WTC11 (cell line): ENCODE results near the gene PIK3R2.

Experiments
- TCF7 ChIP-seq: sonication (generic); formaldehyde crosslinking; IDR thresholded peaks from 2 replicates; pipeline ENCODE4 v1.8.0; 2022; ENCODE audit warnings: mild to moderate bottlenecking, low read depth, missing genetic modification reagents, moderate library complexity
- TF ChIP-seq, protein P1 (sequence below): fragments of 200-600 bp; IDR thresholded peaks from 2 replicates; pipeline ENCODE4 v1.8.0; 2022; ENCODE audit warnings: antibody characterized with exemption
- TF ChIP-seq, protein P2 (sequence below): sonication (generic); formaldehyde crosslinking; IDR thresholded peaks from 2 replicates; pipeline ENCODE4 v1.8.1; 2023; ENCODE audit warnings: mild to moderate bottlenecking, missing genetic modification reagents, moderate library complexity

DNA sequence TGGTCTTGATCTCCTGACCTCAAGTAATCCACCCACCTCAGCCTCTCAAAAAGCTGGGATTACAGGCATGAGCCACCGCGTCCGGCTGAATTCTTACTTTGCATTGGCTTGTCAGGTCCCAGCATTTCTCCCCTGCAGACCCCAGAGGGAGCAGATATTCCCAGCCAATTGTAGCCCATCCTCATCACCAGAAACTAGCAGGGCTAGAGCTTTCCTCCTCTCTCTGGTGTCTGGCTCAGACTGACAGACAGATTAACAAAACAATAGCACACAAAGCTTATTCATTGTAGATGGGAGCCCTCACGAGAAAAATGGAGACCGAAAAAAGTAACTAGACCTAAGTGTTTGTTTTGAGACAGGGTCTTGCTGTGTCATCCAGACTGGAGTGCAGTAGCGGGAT lies 32.6 kb downstream of the PIK3R2 start:
- TF ChIP-seq, protein P1, sequence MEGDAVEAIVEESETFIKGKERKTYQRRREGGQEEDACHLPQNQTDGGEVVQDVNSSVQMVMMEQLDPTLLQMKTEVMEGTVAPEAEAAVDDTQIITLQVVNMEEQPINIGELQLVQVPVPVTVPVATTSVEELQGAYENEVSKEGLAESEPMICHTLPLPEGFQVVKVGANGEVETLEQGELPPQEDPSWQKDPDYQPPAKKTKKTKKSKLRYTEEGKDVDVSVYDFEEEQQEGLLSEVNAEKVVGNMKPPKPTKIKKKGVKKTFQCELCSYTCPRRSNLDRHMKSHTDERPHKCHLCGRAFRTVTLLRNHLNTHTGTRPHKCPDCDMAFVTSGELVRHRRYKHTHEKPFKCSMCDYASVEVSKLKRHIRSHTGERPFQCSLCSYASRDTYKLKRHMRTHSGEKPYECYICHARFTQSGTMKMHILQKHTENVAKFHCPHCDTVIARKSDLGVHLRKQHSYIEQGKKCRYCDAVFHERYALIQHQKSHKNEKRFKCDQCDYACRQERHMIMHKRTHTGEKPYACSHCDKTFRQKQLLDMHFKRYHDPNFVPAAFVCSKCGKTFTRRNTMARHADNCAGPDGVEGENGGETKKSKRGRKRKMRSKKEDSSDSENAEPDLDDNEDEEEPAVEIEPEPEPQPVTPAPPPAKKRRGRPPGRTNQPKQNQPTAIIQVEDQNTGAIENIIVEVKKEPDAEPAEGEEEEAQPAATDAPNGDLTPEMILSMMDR = no peak
- no peak for TF ChIP-seq TCF7 (CRISPR knock-in tag)
- TF ChIP-seq, protein P2, sequence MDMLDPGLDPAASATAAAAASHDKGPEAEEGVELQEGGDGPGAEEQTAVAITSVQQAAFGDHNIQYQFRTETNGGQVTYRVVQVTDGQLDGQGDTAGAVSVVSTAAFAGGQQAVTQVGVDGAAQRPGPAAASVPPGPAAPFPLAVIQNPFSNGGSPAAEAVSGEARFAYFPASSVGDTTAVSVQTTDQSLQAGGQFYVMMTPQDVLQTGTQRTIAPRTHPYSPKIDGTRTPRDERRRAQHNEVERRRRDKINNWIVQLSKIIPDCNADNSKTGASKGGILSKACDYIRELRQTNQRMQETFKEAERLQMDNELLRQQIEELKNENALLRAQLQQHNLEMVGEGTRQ (CRISPR knock-in tag) = no peak
